CD4-positive, alpha-beta T cell treated with Interleukin-10 for 1 hour (primary cell): Measurements from ENCODE around the gene NSUN6.

Experiments
- DNase-seq: peaks from one replicate; pipeline ENCODE4 v3.0.0-alpha.2; 2020

NSUN6 gene

DNA sequence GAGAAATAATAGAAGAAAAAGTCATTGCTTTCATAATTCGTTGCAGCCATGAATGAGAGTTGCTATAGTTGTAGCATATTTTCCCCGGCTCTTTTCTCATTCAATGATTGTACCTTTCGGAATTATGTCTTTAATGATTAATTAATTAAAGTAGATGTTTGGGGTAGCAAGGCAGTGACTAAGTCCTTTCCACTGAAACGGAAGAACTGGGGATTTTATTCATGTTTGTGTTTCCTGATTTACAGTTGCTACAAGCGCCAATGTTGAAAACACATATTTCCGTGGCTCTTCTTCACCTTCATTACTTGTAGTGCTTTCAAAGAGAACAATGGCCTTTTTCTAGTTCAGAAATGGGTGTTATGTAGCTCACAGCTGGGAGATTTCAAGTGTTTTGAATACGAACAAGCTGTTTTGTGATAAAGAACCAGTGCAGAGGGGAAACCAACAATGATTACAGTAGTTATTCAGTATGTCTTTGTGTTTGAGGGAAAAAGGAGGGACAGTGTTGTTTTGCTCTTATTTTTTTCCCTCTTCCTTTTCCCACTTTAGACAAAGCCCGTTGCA is 153.5 kb downstream of the NSUN6 start:
- no peak for DNase-seq
